AG08395 (cell line): Measurements from ENCODE around the gene STAT6.

Experiments used
- DNase-seq: peaks from one replicate; pipeline ENCODE4 v3.0.0; 2012; ENCODE audit warnings: mixed read lengths, low spot score

STAT6 gene, protein sequence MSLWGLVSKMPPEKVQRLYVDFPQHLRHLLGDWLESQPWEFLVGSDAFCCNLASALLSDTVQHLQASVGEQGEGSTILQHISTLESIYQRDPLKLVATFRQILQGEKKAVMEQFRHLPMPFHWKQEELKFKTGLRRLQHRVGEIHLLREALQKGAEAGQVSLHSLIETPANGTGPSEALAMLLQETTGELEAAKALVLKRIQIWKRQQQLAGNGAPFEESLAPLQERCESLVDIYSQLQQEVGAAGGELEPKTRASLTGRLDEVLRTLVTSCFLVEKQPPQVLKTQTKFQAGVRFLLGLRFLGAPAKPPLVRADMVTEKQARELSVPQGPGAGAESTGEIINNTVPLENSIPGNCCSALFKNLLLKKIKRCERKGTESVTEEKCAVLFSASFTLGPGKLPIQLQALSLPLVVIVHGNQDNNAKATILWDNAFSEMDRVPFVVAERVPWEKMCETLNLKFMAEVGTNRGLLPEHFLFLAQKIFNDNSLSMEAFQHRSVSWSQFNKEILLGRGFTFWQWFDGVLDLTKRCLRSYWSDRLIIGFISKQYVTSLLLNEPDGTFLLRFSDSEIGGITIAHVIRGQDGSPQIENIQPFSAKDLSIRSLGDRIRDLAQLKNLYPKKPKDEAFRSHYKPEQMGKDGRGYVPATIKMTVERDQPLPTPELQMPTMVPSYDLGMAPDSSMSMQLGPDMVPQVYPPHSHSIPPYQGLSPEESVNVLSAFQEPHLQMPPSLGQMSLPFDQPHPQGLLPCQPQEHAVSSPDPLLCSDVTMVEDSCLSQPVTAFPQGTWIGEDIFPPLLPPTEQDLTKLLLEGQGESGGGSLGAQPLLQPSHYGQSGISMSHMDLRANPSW

DNA sequence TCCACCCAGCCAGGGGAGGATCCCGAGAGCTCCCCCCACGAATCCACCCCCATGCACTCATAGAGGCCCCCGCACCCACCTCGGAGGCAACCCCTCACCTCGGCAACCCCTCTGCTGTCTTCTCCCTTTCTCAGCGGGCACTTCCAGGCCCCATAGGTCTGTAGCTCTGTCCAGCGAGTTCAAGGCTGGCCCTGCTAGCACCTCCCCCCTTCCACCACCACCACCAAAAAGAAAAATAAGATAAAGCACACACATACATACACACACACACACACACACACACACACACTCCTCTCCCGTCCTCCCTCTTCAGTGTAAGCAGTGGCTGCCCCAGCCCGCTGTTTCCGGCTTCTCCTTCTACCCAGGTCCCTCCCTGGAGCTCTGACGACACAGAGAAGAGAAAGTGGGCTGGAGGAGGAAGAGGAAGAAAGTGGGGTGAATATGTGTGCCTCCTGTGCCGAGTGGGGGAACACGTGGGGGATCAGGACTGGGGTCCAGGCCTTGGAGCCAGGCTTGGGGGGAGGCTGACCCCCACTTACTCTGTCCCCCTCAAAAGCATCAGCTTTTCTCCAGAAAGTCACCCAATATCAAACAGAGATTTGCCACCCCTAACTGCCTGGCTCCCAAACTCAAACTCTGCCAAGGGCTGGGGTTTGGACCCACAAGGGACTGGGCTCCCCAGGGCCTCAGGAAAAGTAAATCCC, at the start of gene STAT6:
STAT6 (minus strand) TSS at position 332 of the 704 bp plus-strand sequence. CDS start 3,084 bp downstream, outside the sequence.
- DNase-seq: peak; percentile 73

DNA sequence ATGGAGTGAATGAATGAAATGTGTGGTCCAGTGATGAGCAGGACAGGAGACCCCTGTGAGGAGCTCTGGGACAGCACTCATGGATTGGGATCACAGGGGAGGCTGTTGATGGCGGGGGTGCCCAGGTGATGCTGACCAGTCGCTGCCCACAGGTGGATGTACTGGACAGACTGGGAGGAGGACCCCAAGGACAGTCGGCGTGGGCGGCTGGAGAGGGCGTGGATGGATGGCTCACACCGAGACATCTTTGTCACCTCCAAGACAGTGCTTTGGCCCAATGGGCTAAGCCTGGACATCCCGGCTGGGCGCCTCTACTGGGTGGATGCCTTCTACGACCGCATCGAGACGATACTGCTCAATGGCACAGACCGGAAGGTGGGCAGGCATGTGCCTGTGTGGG, 49.6 kb upstream of the STAT6 start:
- no peak for DNase-seq

DNA sequence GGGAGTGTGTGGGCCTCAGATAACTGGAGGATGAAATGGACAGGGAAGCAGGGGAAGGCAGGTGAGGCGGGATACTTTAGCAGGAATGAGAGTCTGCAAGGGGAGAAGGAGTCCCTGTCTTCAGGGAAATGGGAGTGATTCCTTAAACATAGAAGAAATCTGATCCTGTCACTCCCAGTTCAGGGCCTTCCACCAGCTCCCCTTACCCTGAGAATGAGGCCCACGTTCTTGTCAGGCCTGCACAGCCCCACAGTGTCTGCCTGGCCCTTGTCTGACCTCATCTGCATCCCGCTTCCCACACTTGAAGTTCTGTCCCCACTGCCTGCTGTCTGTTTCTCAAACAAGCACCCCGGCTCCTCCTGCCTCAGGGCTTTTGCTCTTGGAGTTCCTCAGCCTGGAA, 48.9 kb upstream of the STAT6 start:
- DNase-seq: no peak

DNA sequence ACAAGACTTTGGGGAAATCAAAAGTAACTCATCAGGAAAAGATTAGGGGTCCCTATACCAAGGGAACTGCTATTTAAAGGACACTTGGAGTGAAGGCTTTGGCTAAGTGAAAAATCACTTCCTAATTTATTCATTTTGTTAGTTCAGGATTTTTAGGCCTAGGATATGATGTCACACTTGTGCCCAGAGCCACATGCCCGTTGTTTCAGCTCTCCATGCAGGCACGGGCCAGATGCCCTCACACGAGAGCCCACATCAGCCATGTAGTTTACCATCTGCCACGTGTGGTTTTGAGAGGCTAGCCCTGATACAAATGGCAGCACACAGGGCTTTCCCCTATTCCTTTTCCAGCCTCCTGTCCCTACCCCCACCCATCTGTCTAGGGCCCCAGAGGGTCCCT, 48.1 kb upstream of the STAT6 start:
- no peak for DNase-seq

DNA sequence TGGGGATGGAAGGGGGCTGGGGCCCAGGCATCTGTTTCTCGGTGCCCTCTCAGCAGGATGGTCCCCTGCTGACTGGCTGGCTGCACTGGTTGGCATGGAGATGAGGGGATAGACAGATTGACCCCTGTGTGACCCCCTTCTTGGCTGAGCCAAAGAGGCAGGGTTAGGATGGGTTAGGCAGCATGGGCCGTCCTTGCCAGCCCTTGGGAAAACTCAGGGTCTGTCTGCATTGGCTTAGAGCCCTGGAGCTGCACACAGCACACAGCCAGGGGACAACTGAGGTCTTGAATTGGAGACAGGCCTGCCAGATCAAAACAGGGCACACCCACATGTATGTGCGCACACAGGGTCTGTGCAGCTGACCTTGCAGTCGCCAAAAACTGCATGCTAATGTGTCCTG, 47.5 kb upstream of the STAT6 start:
- no peak for DNase-seq

DNA sequence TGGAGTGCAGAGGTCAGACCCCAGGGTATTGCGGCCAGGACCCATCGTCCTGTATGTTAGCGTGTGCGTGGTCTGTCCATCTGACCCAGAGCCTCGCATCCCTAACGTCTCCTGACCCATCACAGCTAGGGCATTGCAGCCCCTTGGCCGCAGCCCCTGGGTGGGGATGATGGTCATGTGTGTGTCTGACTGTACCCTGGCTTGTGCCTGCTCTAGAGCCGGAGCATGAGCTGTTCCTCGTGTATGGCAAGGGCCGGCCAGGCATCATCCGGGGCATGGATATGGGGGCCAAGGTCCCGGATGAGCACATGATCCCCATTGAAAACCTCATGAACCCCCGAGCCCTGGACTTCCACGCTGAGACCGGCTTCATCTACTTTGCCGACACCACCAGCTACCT, 47.0 kb upstream of the STAT6 start:
- no peak for DNase-seq

DNA sequence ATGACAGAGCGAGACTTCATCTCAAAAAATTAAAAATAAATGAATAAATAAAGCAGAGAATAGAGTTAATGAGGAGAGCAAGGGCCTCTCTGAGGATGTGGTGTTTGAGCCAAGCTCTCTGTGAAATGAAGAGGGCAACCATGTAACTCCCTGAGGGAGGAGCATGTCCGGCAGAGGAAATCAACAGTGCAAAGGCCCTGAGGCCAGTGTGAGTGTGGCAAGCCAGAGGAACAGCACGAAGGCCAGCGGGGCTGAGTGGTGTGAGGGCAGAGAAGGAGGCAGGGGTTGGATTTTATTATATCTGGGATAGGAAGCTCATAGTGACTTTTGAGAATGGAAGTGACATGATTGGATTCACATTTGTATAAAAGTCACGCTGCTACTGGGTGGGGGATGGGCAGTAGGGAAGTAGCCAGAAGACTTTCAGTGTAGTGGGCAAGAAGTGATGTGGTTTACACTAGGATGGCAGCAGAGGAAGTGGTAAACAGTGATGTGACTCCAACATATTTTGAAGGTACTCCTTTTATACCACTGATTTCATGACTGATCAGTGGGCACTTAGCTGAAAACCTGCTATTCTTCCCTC, 46.5 kb upstream of the STAT6 start:
- DNase-seq: no peak

DNA sequence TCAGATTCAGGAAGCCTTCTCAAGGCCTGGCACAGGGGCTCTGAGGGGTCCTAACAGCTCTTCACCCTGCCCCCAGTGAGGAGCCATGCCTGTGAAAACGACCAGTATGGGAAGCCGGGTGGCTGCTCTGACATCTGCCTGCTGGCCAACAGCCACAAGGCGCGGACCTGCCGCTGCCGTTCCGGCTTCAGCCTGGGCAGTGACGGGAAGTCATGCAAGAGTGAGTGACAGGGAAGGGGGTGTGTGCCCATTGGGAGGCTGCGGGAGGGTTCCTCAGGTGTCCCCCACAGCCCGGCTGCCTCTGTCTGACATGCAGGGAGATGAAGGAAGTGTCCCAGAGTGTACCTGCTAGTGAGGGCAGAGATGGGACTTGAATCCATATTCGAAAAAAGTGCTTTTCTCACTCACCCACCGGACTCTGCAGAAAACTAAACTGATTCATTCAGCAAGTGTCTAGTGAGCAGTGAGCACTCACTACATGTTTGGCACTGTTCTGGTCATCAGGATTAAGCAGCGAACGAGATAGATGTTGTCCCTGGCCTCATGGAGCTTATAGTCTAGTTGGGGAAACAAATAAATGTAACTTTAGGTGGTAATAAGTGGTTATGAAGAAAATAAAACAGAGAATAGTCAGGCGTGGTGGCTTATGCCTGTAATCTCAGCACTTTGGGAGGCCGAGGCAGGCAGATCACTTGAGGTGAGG, 45.7 kb upstream of the STAT6 start:
- DNase-seq: no peak

DNA sequence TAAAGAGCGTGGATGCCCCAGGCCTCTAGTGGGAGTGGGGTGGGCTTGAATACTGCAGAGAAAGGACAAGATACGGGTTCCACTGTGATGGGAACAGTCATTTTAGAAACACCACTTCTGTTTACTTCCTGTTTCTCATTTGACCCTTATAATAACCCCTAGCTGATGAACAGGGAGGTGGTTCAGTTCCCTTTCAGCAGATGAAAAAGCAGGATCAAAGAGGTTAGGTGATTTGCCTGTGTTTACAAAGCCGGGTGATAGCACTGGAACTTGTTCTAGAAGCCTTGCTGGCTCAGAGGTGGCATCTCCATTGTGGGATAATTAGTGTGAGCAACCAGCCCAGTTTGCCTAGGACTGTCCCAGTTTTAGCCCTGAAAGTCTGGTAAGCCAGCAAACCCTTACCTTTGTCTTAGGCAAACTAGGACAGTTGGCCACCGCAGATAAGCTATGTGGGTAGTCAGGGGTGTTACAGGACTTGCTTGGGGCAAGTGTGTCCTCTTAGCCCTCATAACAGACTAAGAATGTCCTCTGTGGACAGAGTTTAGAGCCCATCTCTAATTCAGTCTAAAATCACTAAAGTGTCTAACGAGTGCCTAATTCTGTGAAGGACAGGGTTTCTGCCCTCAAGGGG, 43.8 kb upstream of the STAT6 start:
- DNase-seq: no peak

DNA sequence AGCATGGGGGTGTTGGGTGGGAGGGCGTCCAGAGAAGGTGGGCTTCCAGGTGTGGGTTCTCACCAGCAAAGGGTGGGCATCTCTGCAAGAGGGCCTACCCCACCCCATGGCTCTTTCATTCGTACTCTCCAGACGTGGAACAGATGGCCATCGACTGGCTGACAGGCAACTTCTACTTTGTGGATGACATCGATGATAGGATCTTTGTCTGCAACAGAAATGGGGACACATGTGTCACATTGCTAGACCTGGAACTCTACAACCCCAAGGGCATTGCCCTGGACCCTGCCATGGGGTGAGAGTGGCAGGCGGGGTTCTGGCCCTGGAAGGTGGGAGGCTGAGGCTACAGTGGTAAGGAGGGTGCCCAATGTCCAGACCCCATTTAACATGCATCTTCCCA, 42.9 kb upstream of the STAT6 start:
- DNase-seq: no peak

DNA sequence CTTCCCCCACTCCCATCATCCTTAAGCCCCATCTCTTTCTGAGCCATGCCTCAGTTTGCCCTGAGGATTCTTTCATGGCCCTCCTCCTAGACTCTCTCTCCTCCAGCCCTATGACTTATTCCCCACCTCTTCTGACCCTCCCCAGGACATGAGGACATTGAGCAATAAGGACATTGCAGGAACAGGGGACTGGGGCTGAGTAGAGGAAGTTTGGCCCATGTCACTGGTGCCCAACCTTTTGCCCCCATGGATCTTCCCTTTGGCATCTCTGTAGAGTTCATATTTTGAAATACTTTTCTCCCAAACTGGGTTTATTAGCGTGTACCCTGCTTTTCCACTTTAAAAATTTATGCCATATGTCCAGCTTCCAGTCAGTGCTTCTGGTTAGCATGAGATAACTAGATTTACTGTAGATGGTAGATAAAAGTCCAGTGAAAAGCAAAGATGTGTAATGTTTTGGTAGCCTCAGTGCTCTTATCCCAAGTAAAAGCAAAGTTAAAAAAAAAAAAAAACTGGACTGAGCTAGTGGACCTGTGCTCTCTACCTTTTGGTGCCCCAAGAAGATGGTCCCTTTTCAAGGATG, 42.3 kb upstream of the STAT6 start:
- DNase-seq: no peak

DNA sequence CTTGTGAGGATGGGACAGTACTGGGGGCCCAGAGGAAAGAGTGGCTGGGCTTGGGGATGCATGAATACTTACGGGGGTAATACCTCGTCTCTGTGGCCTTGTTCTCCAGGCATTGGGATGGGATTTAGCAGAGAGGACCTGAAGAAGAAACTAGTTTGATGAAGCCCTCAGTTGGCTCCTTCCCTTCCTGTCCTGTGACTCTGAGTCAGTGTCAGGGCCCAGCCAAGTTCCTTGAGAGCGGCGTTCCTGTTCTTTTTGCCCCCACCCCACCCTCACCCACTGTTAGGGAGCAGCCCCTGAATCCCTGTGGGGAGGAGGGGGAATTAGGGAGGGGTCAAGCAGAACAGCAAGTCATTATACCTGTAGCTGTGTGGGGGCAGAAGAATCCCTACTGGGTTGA, 41.5 kb upstream of the STAT6 start:
- peak; percentile 65 for DNase-seq

DNA sequence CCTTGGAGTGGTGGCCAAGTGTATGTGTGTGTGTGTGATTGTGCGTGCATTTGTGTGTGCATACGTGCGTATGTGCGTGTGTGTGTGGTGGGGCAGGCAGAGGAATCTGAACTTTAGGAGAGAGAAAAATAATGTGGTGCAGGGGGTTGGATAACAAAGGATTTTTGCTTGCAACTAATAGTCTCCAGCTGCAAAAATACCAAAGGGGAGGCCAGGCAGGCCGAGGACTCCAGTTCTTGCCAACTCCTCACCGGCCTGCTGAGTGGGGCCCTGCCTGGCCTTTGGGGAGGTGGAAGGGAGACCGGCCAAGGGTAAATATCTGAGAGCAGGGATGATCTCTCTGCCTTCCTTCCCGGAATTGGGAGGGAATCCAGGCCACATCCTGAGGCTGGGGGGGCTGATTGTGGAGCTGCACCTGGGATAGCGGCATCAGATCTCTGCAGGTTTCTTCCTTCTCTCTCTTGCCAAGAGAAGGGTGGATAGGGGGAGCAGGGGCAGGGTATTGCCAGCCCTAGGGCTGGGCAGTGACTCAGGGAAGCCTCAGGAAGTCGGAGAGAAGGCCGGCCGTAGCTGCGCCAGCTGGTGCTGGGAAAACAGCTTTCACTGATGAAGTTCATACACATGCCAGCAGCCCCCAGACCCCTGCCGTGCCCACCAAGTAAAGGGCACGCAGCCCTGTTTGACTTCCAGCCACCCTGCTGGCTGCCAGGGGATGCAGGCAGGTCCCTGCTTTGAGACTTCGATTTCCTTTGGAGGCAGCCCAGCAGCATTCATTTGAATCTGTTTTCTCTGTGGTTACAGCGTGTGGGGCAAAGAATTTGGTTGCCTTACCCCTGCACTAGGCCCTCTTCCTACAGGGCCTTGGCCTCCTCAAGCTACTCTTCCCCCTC, 40.8 kb upstream of the STAT6 start:
- peak; percentile 78 for DNase-seq

DNA sequence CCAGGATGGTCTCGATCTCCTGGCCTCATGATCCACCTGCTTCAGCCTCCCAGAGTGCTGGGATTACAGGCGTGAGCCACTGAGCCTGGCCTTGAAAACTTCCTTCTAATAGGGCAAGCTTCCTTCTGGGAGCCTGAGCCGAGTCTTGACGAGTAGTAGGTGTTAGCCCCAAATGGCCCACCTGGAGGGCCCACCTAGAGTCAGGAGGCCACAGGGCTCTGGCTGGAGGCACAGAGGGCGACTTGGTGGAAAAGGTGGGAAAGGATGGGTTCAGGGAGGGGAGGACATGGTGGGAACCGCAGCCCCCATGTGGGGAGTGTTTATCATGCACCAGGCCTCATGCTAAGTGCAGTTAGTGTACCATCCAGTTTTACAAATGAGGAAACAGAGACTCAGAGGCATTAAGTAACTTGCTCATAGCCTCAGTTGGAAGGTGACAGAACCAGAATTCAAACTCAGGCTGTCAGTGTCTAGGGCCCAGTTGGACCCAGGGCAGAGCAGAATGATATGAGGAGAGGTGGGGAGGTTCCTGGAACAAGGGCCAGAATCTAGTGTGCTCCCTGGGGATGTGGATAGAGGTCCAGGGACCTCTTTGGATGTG, 39.3 kb upstream of the STAT6 start:
- DNase-seq: no peak

DNA sequence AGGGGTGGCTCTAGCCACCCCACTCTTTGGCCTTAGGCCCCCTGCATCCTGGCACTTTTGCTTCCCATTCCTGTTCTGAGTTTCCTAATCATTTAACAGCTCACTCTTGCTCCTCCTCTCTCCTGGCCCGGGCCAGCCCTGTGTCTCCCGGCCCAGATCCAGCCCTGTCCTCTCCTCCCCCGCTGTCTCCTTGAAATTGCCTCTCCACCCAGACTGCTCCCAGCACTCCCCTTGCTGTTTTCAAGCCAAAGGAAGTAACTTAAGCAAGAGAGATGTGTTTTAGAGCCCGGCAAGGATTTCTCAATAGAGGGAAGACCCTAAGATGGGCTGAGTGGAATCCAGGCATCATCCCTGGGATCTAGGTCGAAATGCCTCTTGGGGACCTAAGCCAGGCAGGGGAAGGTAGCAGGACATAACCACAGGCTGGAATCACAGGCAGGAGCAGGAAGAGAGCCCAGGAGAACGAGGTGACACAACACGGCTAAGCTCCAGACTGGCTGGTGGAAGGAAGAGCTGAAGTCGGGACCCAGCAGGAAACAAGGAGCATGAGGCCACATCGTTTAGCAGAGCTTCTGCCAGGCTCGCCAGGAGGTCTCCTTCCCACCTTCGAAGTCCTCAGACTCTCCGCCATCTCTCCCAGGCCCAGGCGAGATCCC, 38.2 kb upstream of the STAT6 start:
- peak; percentile 76 for DNase-seq

DNA sequence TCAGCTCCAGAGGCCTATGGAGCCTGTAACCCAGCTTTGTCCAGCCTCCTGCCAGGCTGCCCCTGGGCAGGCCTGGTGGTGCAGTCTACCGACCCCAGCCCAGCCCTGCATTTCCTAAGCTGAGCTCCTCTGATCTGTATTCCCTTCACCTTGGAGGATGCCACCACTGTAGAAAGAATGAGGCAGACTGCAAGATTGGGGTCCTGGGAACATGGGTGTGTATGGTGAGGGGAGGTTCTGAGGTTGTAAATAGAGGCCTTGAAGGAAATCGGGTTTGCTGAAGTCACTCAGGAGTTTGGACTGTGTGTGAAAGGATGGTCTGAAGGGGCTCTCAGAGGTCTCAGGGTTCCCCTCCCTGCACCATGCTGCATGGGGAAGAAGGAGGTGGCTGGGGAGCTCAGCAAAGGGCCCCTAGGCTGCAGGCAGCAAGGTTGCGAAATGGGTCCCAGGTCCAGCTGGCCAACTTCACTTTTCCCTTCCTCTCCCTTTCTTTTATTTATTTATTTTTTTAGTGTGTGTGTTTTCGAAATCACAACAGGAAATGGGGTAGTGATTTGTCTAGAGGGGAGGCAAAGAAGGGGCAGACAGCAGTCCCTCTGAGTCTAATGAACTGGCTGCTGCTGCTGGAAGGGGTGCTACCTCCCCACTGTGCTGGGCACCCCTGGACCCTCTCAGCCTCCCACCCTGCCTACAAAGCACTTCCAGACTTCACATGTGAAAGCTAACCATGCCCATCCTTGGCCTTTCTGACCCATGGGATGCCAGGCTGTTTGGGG, 37.5 kb upstream of the STAT6 start:
- DNase-seq: peak; percentile 53

DNA sequence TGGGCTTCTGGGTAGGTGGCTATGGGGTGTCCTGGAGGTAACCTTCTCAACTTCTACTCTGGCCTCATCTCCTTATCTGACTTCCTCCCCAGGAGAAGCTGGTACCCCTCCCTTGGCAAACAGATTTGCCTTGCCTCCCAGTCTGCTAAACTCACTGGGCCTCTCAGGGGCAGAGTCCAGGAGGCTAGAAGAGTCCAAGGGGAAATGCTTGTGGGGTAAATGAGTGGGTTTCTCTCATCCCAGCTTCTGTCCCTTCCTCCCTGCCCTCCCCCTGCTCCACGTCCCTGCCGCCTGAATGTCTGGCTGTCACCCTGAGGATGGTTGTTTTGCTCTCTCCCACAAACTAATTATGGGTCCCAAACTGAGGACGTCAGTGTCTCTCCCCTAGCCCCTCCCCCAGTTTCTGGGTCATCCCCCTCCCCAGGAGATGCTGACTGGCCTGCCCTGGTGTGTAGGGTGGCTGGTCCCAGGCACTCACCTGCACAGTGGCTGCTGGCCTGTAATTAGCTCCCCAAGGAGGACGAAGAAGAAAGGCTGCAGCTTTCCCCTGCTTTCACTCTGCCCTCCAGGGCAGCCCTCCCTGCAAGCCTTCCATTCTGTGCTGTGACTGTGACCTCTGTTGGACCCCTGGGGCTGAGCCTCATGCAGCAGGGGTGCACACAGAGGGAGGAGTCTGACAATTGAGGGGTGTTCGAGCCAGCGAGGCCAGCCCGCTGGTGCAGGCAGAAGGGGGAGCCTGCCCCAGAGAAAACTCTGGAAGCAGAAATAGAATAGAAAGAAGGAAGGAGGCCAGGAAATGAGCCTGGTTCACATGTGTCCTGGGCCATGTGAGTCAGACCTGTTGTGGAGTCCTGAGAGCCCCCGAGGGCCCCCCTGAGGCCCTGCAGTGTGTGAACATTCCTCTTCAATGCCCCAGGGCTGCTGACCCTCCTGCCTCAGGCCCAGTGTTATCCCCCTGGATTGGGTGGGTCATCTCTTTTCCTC, 36.1 kb upstream of the STAT6 start, which contains the start of gene LRP1-AS:
LRP1-AS (minus strand) TSS at position 659 of the 984 bp plus-strand sequence.
- DNase-seq: peak; percentile 58
